IPS-NIHi11 (cell line): Measurements from ENCODE around the gene SNU13.
"Not testable (repeated sequence)": the region's sequence is repeated elsewhere in the genome, so short reads cannot be mapped to it uniquely, and the experiment has no call there.

Source experiments
- DNase-seq: peaks from one replicate; pipeline ENCODE4 v3.0.0; 2012; ENCODE audit warnings: mixed read lengths, low spot score

The SNU13 gene

GRCh38 chr22:41638748-41639147 lies 49.9 kb downstream of the SNU13 start:
- no peak for DNase-seq

DNA sequence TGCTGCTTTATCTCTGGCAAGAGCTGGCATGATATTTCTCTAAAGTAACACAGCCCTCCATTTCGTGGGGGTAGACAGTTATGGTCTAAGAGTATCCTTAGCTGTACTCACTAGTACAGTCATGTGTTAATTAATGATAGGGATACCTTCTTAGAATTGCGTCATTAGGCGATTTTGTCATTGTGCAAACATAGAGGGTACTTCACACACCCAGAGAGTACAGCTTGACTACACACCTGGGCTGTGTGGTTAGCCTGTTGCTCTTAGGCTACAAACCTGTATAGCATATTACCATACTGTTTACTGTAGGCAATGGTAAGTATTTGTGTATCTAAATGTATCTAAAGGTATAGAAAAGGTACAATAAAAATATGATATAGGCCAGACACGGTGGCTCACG lies 50.5 kb downstream of the SNU13 start:
- no peak for DNase-seq

DNA sequence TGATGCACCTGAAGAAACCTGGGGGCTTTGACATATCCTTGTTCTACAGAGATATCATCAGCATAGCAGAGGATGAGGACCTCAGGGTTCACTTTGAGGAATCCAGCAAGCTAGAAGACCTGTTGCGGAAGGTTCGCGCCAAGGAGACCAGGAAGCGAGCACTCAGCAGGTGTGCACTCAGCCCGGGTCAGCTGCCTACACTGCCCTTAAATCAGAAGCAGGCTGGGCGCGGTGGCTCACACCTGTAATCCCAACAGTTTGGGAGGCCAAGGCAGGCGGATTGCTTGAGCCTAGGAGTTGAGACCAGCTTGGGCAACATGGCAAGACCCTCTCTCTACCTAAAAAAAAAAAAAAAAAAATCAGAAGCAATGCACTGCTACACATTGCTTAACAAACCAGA lies 51.0 kb downstream of the SNU13 start:
- DNase-seq: not testable (repeated sequence)

- DNase-seq: no peak
Measured at GRCh38 chr22:41636467-41636866, 52.2 kb downstream of the SNU13 start.

- DNase-seq: not testable (repeated sequence)
Measured at GRCh38 chr22:41634610-41635009, 54.1 kb downstream of the SNU13 start.

DNA sequence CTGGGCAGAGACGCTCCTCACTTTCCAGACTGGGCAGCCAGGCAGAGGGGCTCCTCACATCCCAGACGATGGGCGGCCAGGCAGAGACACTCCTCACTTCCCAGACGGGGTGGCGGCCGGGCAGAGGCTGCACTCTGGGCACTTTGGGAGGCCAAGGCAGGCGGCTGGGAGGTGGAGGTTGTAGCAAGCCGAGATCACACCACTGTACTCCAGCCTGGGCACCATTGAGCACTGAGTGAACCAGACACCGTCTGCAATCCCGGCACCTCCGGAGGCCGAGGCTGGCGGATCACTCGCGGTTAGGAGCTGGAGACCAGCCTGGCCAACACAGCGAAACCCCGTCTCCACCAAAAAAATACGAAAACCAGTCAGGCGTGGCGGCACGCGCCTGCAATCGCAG lies 57.1 kb downstream of the SNU13 start:
- not testable (repeated sequence) for DNase-seq

DNA sequence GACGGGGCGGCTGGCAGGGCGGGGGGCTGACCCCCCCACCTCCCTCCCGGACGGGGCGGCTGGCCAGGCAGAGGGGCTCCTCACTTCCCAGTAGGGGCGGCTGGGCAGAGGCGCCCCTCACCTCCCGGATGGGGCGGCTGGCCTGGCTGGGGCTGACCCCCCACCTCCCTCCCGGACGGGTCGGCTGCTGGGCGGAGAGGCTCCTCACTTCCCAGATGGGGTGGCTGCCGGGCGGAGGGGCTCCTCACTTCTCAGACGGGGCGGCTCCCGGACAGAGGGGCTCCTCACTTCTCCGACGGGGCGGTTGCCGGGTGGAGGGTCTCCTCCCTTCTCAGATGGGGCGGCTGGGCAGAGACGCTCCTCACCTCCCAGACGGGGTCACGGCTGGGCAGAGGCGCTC lies 57.6 kb downstream of the SNU13 start:
- DNase-seq: not testable (repeated sequence)

- no peak for DNase-seq
Measured at GRCh38 chr22:41625577-41625976, 63.1 kb downstream of the SNU13 start.
